GM19467 (cell line): ENCODE measurements around the gene GMCL1.

Experiments
- ATAC-seq: cut with Tn5 transposase; IDR thresholded peaks from one replicate; pipeline ENCODE4 v1.9.1; 2021; ENCODE audit warnings: mild to moderate bottlenecking, moderate library complexity; ENCODE audit not compliant: unreplicated experiment

Gene GMCL1

DNA sequence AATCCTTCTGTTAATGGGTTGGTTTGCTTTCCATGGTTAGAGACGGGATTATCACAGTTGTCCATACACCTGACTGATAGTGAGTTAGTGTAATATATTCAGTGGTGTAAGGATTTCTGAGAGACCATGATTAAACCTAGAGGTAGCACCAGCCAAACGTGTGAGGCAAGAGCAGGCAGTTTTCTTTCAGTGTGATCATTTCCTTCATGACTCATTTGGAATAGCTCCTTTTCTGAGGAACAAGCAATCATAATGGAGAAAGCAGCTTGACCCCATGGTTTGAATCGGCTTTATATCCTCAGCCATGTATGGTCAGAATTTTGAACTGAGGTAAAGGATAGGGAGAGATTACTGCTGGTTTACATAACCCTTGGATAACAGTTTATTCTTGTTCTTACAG is 88.4 kb downstream of the GMCL1 start:
- no peak for ATAC-seq

DNA sequence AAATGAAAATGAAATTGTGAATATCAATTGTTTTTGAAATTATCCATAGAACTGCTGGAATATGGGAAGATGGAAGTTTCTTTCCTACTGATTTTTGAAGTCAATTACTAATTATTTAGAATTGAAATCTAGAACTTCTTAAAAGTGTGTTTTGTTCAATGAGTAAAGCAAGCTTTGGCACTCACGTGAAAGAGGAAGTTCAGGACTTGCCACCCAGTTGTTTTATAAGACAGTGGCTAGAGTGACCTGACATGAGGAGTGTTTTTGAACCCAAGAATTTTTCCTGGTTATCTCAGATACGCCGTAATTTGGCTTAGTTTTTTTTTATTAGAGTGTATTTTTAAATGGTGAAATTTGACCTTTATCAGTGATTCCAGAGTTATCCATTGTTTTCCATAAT is 88.9 kb downstream of the GMCL1 start:
- no peak for ATAC-seq

DNA sequence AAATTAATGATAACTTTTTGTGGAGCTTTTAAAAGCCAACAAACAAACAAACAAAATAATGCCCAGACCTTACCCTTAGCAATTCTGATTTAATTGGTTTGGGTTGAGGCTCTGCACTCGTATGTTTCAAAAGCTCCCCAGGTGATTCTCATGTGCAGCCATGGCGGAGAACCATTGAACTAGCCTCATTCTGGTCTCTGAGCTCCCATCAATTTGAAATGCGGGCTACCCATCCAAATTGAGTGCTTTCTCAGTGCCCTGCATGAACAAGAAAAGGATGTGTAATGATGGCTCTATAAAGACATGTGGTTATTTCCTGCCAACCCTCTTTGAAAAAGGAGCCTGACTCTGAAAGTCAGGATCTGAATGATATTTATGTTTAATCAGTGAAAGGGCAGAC is 93.7 kb downstream of the GMCL1 start:
- no peak for ATAC-seq

DNA sequence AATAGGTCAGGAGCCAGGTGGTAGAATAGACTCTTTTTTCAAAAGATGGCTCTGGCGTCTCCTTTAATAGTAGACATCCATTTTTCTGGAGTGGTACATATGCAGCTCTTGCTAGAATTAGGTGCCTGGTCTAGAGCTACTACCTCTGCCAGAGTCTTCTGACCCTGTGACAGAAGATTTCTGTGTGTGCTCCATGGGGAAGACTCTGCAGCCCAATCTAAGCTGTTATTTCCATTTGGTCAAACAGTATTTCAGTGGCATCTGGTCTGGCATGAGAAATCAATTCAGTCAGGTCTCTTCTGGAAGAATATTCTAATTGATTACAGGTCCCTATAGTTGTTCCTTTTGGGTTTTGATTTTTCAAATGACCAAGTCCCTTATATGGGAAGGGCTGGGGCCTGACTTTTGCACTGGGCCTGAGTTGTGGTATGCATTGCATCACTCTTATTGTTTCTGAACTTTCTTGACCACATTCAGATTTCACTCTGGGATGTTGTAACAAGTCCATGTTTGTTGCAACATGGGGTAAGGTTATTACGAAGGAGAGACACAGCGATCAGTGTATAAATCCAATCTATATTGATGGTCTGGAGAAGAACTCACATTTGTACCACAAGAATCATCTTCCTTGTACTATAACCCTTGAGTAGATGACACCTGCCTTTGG is 97.5 kb downstream of the GMCL1 start:
- no peak for ATAC-seq
